ENCODE results near the gene SPAG16.

Gene SPAG16

DNA sequence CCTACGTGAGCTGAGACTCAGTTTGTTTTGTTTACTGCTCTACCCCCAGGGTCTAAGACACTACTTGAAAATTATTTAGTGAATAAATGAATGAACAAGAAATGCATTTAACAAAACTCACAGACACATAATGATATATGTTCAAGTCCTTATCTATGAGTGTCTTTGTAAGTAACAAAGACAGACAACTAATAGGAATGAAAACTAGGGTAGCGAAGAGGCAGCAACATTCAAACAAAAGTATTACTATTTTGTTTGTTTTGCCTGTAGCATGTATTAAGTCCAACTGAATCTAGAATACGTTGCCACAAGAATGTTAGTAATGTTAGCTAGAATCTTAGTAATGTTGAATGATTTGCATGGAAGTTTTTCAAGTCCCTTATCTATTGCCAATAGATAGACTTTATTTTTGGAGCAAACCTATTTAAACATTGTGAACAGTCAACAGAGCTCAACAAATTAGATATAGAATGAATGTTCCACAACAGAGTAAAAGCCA, 981.8 kb downstream of the SPAG16 start:
- Histone ChIP-seq H3K27me3 (ENCODE audit: insufficient read depth, insufficient read length) (no peaks in the 10 kb centered on the region), H3K4me3 (ENCODE audit: insufficient read length, low read depth) (no peak overlapping the region), H3K9me3 (ENCODE audit: insufficient read depth, low read length) (no peaks in the 10 kb centered on the region), H3K4me1 (ENCODE audit: insufficient read depth, insufficient read length) (no peaks in the 10 kb centered on the region), H3K9ac (ENCODE audit: insufficient read length, low read depth) (no peak overlapping the region), H3K36me3 (ENCODE audit: insufficient read depth, insufficient read length, low read length) (no peaks in the 10 kb centered on the region)
- TF ChIP-seq SUZ12 (IDR thresholded peaks at IDR 0.05; ENCODE audit: extremely low read depth, insufficient read depth, insufficient read length) (no peak), ZNF274 (IDR thresholded peaks at IDR 0.05; ENCODE audit: low read depth, low read length) (no peak), YY1 (IDR thresholded peaks at IDR 0.05; ENCODE audit: insufficient read depth, insufficient read length) (no peak)
- no peak for DNase-seq (ENCODE audit: low read depth, low spot score)

DNA sequence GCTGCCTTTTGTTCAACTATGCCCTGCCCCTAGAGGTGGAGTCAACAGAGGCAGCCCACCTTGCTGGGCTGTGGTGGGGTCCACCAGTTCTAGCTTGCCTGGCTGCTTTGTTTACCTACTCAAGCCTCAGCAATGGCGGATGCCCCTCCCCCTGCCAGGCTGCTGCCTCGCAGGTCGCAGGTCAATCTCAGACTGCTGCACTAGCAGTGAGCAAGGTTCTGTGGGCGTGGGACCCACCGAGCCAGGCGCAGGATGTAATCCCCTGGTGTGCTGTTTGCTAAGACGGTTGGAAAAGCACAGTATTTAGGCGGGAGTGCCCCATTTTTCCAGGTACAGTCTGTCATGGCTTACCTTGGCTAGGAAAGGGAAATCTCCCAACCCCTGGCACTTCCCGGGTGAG, 993.6 kb downstream of the SPAG16 start:
- Histone ChIP-seq H3K9me3 (ENCODE audit: insufficient read depth, low read length) (peaks cover 5% of the 10 kb centered on the region; the same call in 1 of the 2 replicates), H3K36me3 (ENCODE audit: insufficient read depth, insufficient read length, low read length) (no peaks in the 10 kb centered on the region), H3K4me1 (ENCODE audit: insufficient read depth, insufficient read length) (no peaks in the 10 kb centered on the region), H3K9ac (ENCODE audit: insufficient read length, low read depth) (no peak overlapping the region), H3K4me3 (ENCODE audit: insufficient read length, low read depth) (no peak overlapping the region), H3K27me3 (ENCODE audit: insufficient read depth, insufficient read length) (no peaks in the 10 kb centered on the region)
- DNase-seq (ENCODE audit: low read depth, low spot score): no peak
- TF ChIP-seq ZNF274 (IDR thresholded peaks at IDR 0.05; ENCODE audit: low read depth, low read length): no peak
- TF ChIP-seq YY1 (IDR thresholded peaks at IDR 0.05; ENCODE audit: insufficient read depth, insufficient read length): no peak
- TF ChIP-seq SUZ12 (IDR thresholded peaks at IDR 0.05; ENCODE audit: extremely low read depth, insufficient read depth, insufficient read length): no peak

DNA sequence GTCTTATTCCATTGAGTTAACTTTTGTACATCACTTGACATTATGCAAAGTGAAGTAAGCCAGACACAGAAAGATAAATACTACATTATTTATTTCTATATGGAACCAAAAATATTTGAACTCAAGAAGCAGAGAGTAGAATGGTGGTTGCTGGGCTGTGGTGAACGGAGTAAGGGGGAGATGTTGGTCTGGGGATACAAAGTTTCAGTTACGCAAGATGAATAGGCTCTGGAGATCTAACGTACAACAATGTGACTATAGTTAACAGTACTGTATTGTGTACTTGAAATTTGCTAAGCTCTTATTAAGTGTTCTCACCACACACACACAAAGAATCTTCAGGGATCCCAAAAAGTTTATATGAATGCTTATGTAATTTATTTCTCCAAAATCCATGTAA, 1001.7 kb downstream of the SPAG16 start:
- no peaks in the 10 kb centered on the region for H3K36me3 ChIP-seq (ENCODE audit: insufficient read depth, insufficient read length, low read length)
- H3K9ac ChIP-seq (ENCODE audit: insufficient read length, low read depth): no peak overlapping the region
- H3K27me3 ChIP-seq (ENCODE audit: insufficient read depth, insufficient read length): no peaks in the 10 kb centered on the region
- no peak overlapping the region for H3K4me3 ChIP-seq (ENCODE audit: insufficient read length, low read depth)
- DNase-seq (ENCODE audit: low read depth, low spot score): no peak
- TF ChIP-seq YY1 (IDR thresholded peaks at IDR 0.05; ENCODE audit: insufficient read depth, insufficient read length) (no peak), SUZ12 (IDR thresholded peaks at IDR 0.05; ENCODE audit: extremely low read depth, insufficient read depth, insufficient read length) (no peak), ZNF274 (IDR thresholded peaks at IDR 0.05; ENCODE audit: low read depth, low read length) (no peak)
- H3K9me3 ChIP-seq (ENCODE audit: insufficient read depth, low read length): no peaks in the 10 kb centered on the region
- no peaks in the 10 kb centered on the region for H3K4me1 ChIP-seq (ENCODE audit: insufficient read depth, insufficient read length)

DNA sequence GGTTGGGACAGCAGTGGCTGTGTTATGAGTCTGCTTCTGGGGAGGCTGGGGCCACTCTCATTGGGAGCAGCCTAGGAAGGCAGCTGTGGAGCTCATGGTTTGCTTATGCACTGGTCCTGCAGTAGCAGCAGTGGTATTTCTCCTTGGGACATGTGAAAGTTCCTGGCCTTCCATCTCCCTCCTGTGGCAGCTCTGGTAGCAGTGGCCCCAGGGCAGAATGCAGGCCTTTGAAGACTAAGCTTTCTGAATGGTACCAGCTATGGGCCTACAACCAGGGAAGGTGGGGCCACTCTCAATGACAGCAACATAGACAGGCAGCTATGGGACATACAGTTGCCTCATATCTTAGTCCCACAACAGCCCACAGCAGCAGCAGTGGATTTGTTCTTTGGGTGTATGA, 1009.3 kb downstream of the SPAG16 start:
- Histone ChIP-seq H3K9me3 (ENCODE audit: insufficient read depth, low read length) (0 out of 2 replicates have a peak, but pooled peaks cover 4% of the 10 kb centered on the region), H3K4me1 (ENCODE audit: insufficient read depth, insufficient read length) (no peaks in the 10 kb centered on the region), H3K4me3 (ENCODE audit: insufficient read length, low read depth) (no peak overlapping the region), H3K9ac (ENCODE audit: insufficient read length, low read depth) (no peak overlapping the region), H3K27me3 (ENCODE audit: insufficient read depth, insufficient read length) (no peaks in the 10 kb centered on the region), H3K36me3 (ENCODE audit: insufficient read depth, insufficient read length, low read length) (no peaks in the 10 kb centered on the region)
- DNase-seq (ENCODE audit: low read depth, low spot score): peak; percentile 6
- TF ChIP-seq YY1 (IDR thresholded peaks at IDR 0.05; ENCODE audit: insufficient read depth, insufficient read length): no peak
- no peak for TF ChIP-seq ZNF274 (IDR thresholded peaks at IDR 0.05; ENCODE audit: low read depth, low read length)
- no peak for TF ChIP-seq SUZ12 (IDR thresholded peaks at IDR 0.05; ENCODE audit: extremely low read depth, insufficient read depth, insufficient read length)

DNA sequence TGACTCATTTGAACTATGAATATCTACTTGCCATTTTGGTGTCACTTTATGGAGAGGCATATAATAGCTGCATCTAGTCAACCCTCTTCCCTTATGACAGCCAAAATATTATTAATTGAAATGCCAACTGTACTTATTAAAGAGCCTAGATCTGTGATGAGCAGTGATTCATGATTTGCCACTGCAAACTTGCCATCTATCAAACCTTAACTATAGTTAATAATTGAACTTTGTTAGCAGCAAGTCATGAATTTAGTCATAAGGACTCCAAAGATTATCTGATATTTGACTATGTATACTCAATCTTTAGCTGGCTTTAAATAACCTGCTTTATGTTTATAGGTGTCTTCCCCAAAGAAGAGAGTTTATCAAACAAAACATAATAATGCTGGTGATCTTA, 1010.2 kb downstream of the SPAG16 start:
- Histone ChIP-seq H3K4me1 (ENCODE audit: insufficient read depth, insufficient read length) (no peaks in the 10 kb centered on the region), H3K4me3 (ENCODE audit: insufficient read length, low read depth) (no peak overlapping the region), H3K36me3 (ENCODE audit: insufficient read depth, insufficient read length, low read length) (no peaks in the 10 kb centered on the region), H3K9ac (ENCODE audit: insufficient read length, low read depth) (no peak overlapping the region), H3K27me3 (ENCODE audit: insufficient read depth, insufficient read length) (no peaks in the 10 kb centered on the region), H3K9me3 (ENCODE audit: insufficient read depth, low read length) (0 out of 2 replicates have a peak, but pooled peaks cover 4% of the 10 kb centered on the region)
- DNase-seq (ENCODE audit: low read depth, low spot score): no peak
- TF ChIP-seq SUZ12 (IDR thresholded peaks at IDR 0.05; ENCODE audit: extremely low read depth, insufficient read depth, insufficient read length) (no peak), YY1 (IDR thresholded peaks at IDR 0.05; ENCODE audit: insufficient read depth, insufficient read length) (no peak), ZNF274 (IDR thresholded peaks at IDR 0.05; ENCODE audit: low read depth, low read length) (no peak)

DNA sequence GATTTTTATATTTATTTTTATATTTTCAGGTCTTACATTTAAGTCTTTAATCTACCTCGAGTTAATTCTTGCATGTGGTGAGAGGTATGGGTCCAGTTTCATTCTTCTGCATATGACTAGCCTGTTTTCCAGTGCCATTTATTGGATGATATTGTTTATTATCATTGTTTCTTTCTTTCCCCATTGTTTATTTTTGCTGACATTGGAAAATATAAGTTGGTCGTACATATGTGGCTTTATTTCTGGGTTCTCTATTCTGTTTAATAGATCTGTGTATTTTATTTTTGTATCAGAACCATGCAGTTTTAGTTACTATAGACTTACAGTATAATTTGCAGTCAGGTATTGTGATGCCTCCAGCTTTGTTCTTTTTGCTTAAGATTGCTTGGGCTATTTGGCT, 1013.2 kb downstream of the SPAG16 start:
- no peaks in the 10 kb centered on the region for H3K36me3 ChIP-seq (ENCODE audit: insufficient read depth, insufficient read length, low read length)
- no peak overlapping the region for H3K4me3 ChIP-seq (ENCODE audit: insufficient read length, low read depth)
- no peak for DNase-seq (ENCODE audit: low read depth, low spot score)
- H3K4me1 ChIP-seq (ENCODE audit: insufficient read depth, insufficient read length): no peaks in the 10 kb centered on the region
- no peaks in the 10 kb centered on the region for H3K27me3 ChIP-seq (ENCODE audit: insufficient read depth, insufficient read length)
- no peak for TF ChIP-seq ZNF274 (IDR thresholded peaks at IDR 0.05; ENCODE audit: low read depth, low read length)
- TF ChIP-seq YY1 (IDR thresholded peaks at IDR 0.05; ENCODE audit: insufficient read depth, insufficient read length): no peak
- no peak for TF ChIP-seq SUZ12 (IDR thresholded peaks at IDR 0.05; ENCODE audit: extremely low read depth, insufficient read depth, insufficient read length)
- H3K9me3 ChIP-seq (ENCODE audit: insufficient read depth, low read length): no peaks in the 10 kb centered on the region
- H3K9ac ChIP-seq (ENCODE audit: insufficient read length, low read depth): no peak overlapping the region

DNA sequence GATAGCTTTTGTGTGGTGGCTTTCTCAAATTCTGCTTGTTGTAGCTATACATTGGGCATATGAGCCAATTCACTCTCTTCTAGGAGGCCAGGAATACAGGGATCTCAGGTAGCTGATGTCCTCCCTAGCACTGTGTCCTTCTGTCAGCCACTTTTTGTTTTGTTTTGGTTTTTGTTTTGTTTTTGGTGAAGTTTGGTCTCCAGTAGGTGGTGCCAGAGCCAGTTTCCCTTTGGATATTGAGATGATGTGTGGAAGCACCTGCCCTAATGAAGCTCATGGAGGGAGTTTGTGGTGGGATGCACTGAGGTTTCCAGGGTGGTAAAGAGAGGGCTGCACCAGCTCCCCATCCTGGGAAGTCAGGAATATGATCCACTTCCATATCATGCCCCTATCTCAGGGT, 1026.1 kb downstream of the SPAG16 start:
- H3K36me3 ChIP-seq (ENCODE audit: insufficient read depth, insufficient read length, low read length): no peaks in the 10 kb centered on the region
- no peak overlapping the region for H3K4me3 ChIP-seq (ENCODE audit: insufficient read length, low read depth)
- no peak overlapping the region for H3K9ac ChIP-seq (ENCODE audit: insufficient read length, low read depth)
- no peaks in the 10 kb centered on the region for H3K9me3 ChIP-seq (ENCODE audit: insufficient read depth, low read length)
- peak; percentile 5 for DNase-seq (ENCODE audit: low read depth, low spot score)
- no peaks in the 10 kb centered on the region for H3K4me1 ChIP-seq (ENCODE audit: insufficient read depth, insufficient read length)
- TF ChIP-seq YY1 (IDR thresholded peaks at IDR 0.05; ENCODE audit: insufficient read depth, insufficient read length) (no peak), SUZ12 (IDR thresholded peaks at IDR 0.05; ENCODE audit: extremely low read depth, insufficient read depth, insufficient read length) (no peak), ZNF274 (IDR thresholded peaks at IDR 0.05; ENCODE audit: low read depth, low read length) (no peak)
- H3K27me3 ChIP-seq (ENCODE audit: insufficient read depth, insufficient read length): no peaks in the 10 kb centered on the region

Measured in NT2/D1 (cell line).